Measurements from ENCODE around the gene SUPT4H1. TPM values are rescaled to one million over a fixed set of nuclear protein-coding genes. Genes with fewer than 3 reads are reported as not detected.
A peak's percentile ranks its signal among the peaks of the same experiment; 100 is the strongest.

Gene SUPT4H1
- total and polyA plus RNA-seq, 9 of the 15 experiments (the other 6 are each of a cell fraction or from before 2014, with no cell fraction given), result 62.1 to 320 (median 117) TPM

DNA sequence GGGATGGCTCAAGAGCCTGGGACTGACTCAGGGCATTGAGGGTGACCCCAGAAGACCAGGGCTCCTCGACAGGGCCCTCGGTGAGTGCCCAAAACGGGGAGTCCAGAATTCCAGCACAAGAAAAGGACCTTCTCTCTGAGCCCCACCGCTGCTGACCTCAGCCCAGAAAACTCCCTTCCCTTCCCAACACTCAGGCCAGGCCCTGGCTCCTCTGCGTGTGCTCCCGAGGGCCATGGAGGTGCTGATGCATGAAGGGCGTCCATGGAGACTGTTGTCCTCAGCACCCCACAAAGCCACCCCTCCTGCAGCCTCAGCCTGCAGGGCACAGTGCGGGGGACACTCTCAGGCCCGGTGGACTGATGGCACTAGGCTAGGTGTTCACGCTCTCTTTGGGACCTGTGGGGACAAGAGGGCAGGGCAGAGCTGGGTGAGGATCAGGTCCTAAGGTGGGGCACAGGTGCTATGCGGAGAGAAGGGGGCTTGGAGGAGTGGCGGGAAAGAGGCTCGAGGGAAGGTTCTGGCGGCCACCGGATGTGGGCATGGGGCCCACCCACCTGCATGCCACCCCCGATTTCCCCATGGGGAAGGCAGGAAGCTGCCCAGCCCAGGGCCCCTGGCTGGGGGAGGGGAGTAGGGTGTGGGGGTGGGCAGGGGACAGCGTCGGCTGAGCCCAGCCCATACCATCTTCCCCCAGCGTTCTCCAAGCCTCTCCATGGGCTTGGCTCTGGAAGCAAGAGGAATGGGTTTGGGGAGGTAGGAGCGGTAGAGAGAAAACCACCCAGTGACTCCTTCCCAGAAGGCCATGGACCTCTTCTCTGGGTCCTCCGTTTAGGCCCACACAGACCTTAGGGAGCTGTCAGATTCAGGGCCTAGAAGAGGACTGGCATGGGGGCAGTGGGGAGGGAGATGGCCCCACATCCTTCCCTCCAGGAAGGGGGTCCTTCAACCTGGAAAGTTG is 18.9 kb downstream of the SUPT4H1 start (continued):
- TF ChIP-seq CREB1 (IDR thresholded peaks at IDR 0.05) (no peak), CREB1 (CRISPR knock-in tag; IDR thresholded peaks at IDR 0.05) (no peak), HLTF (IDR thresholded peaks at IDR 0.05) (no peak), STAG1 (CRISPR knock-in tag; IDR thresholded peaks at IDR 0.05; ENCODE audit: borderline replicate concordance) (no peak), NR2C2 (CRISPR knock-in tag; IDR thresholded peaks at IDR 0.05) (no peak), NR2C2 (tag; IDR thresholded peaks at IDR 0.05) (0 out of 2 replicates have a peak, but pooled peaks have one; percentile 9), PHB (CRISPR knock-in tag; IDR thresholded peaks at IDR 0.05) (no peak), ZNF77 (CRISPR knock-in tag; IDR thresholded peaks at IDR 0.05) (no peak), PYGO2 (tag; IDR thresholded peaks at IDR 0.05) (no peak), C11orf30 (IDR thresholded peaks at IDR 0.05; ENCODE audit: low read depth) (no peak), KLF10 (CRISPR knock-in tag; IDR thresholded peaks at IDR 0.05) (no peak), ZBTB17 (CRISPR knock-in tag; IDR thresholded peaks at IDR 0.05) (no peak; the same call in 1 of the 2 replicates), TAF1 (IDR thresholded peaks at IDR 0.05; ENCODE audit: control insufficient read depth, extremely low read depth, insufficient read depth, low read length, severe bottlenecking) (no peak), PRPF4 (IDR thresholded peaks at IDR 0.05; ENCODE audit: insufficient read depth, low read depth, low read length, poor library complexity, severe bottlenecking) (no peak), CBFA2T2 (conservative IDR thresholded peaks at IDR 0.05) (no peak), ETV1 (tag; conservative IDR thresholded peaks at IDR 0.05; ENCODE audit: low read depth) (0 out of 2 replicates have a peak, but pooled peaks have one; percentile 34), NFIC (IDR thresholded peaks at IDR 0.05) (no peak), KDM1A (IDR thresholded peaks at IDR 0.05) (no peak)
- TF ChIP-seq, protein P1, sequence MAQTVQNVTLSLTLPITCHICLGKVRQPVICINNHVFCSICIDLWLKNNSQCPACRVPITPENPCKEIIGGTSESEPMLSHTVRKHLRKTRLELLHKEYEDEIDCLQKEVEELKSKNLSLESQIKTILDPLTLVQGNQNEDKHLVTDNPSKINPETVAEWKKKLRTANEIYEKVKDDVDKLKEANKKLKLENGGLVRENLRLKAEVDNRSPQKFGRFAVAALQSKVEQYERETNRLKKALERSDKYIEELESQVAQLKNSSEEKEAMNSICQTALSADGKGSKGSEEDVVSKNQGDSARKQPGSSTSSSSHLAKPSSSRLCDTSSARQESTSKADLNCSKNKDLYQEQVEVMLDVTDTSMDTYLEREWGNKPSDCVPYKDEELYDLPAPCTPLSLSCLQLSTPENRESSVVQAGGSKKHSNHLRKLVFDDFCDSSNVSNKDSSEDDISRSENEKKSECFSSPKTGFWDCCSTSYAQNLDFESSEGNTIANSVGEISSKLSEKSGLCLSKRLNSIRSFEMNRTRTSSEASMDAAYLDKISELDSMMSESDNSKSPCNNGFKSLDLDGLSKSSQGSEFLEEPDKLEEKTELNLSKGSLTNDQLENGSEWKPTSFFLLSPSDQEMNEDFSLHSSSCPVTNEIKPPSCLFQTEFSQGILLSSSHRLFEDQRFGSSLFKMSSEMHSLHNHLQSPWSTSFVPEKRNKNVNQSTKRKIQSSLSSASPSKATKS (CRISPR knock-in tag; IDR thresholded peaks at IDR 0.05), result no peak
- TF ChIP-seq, protein P2, sequence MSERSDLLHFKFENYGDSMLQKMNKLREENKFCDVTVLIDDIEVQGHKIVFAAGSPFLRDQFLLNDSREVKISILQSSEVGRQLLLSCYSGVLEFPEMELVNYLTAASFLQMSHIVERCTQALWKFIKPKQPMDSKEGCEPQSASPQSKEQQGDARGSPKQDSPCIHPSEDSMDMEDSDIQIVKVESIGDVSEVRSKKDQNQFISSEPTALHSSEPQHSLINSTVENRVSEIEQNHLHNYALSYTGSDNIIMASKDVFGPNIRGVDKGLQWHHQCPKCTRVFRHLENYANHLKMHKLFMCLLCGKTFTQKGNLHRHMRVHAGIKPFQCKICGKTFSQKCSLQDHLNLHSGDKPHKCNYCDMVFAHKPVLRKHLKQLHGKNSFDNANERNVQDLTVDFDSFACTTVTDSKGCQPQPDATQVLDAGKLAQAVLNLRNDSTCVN (CRISPR knock-in tag; IDR thresholded peaks at IDR 0.05), result no peak
- TF ChIP-seq, protein P3, sequence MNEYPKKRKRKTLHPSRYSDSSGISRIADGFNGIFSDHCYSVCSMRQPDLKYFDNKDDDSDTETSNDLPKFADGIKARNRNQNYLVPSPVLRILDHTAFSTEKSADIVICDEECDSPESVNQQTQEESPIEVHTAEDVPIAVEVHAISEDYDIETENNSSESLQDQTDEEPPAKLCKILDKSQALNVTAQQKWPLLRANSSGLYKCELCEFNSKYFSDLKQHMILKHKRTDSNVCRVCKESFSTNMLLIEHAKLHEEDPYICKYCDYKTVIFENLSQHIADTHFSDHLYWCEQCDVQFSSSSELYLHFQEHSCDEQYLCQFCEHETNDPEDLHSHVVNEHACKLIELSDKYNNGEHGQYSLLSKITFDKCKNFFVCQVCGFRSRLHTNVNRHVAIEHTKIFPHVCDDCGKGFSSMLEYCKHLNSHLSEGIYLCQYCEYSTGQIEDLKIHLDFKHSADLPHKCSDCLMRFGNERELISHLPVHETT (CRISPR knock-in tag; conservative IDR thresholded peaks at IDR 0.05 in 1 of 2, IDR thresholded peaks at IDR 0.05 in 1 of 2), result no peak; a peak in 1 of 4 replicates
- TF ChIP-seq, protein P4, sequence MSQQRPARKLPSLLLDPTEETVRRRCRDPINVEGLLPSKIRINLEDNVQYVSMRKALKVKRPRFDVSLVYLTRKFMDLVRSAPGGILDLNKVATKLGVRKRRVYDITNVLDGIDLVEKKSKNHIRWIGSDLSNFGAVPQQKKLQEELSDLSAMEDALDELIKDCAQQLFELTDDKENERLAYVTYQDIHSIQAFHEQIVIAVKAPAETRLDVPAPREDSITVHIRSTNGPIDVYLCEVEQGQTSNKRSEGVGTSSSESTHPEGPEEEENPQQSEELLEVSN (IDR thresholded peaks at IDR 0.05; ENCODE audit: borderline replicate concordance in 1 of 2, extremely low read depth in 1 of 2, insufficient read depth in 1 of 2, insufficient read length in 1 of 2, low read depth in 1 of 2, low read length in 1 of 2, poor library complexity in 1 of 2, severe bottlenecking in 1 of 2), result peak in 1 of 2 experiments; percentile 40
